Measurements from ENCODE around the gene TMEM175. TPM values are rescaled to one million over a fixed set of nuclear protein-coding genes. Genes with fewer than 3 reads are reported as not detected.

Gene TMEM175
- total RNA-seq, 1 donor from 2014 or later: 18.3 TPM

- H3K36me3 ChIP-seq (ENCODE audit: control insufficient read depth in 3 of 3, insufficient read depth in 3 of 3, low read length in 3 of 3): no peaks in the 10 kb centered on the region
- peaks cover 75 to 85% (median 82%) of the 10 kb centered on the region in 3 donors for H3K27me3 ChIP-seq (ENCODE audit: control insufficient read depth in 3 of 3, insufficient read depth in 3 of 3, low read length in 3 of 3)
- no peak overlapping the region for H3K9ac ChIP-seq (ENCODE audit: low read depth in 1 of 3, low read length in 3 of 3)
- no peaks in the 10 kb centered on the region for H3K9me3 ChIP-seq (ENCODE audit: control insufficient read depth in 3 of 3, low read length in 3 of 3)
- peaks cover 3 to 8% (median 8%) of the 10 kb centered on the region in 3 donors for H3K4me1 ChIP-seq (ENCODE audit: control insufficient read depth in 3 of 3, insufficient read depth in 3 of 3, low read length in 3 of 3)
- H3K27ac ChIP-seq (ENCODE audit: low read depth, low read length): no peak overlapping the region
- no peak overlapping the region for H3K4me3 ChIP-seq (ENCODE audit: low read length in 3 of 3)
Observed at GRCh38 chr4:1003271-1004070, 71.2 kb downstream of the TMEM175 start.

GRCh38 chr4:1004071-1004418 is 71.8 kb downstream of the TMEM175 start:
- Histone ChIP-seq H3K9me3 (ENCODE audit: control insufficient read depth in 3 of 3, low read length in 3 of 3) (no peaks in the 10 kb centered on the region), H3K27me3 (ENCODE audit: control insufficient read depth in 3 of 3, insufficient read depth in 3 of 3, low read length in 3 of 3) (peaks cover 77 to 84% (median 81%) of the 10 kb centered on the region in 3 donors), H3K36me3 (ENCODE audit: control insufficient read depth in 3 of 3, insufficient read depth in 3 of 3, low read length in 3 of 3) (no peaks in the 10 kb centered on the region), H3K9ac (ENCODE audit: low read depth in 1 of 3, low read length in 3 of 3) (no peak overlapping the region), H3K27ac (ENCODE audit: low read depth, low read length) (no peak overlapping the region), H3K4me3 (ENCODE audit: low read length in 3 of 3) (no peak overlapping the region), H3K4me1 (ENCODE audit: control insufficient read depth in 3 of 3, insufficient read depth in 3 of 3, low read length in 3 of 3) (peaks cover 7 to 13% (median 13%) of the 10 kb centered on the region in 3 donors)

- Histone ChIP-seq H3K4me1 (ENCODE audit: control insufficient read depth in 3 of 3, insufficient read depth in 3 of 3, low read length in 3 of 3) (peaks cover 9 to 16% (median 15%) of the 10 kb centered on the region in 3 donors), H3K9me3 (ENCODE audit: control insufficient read depth in 3 of 3, low read length in 3 of 3) (no peaks in the 10 kb centered on the region), H3K27me3 (ENCODE audit: control insufficient read depth in 3 of 3, insufficient read depth in 3 of 3, low read length in 3 of 3) (peaks cover 73 to 79% (median 75%) of the 10 kb centered on the region in 3 donors), H3K9ac (ENCODE audit: low read depth in 1 of 3, low read length in 3 of 3) (peak overlapping the region in 1 of 3 donors; percentile 10), H3K27ac (ENCODE audit: low read depth, low read length) (no peak overlapping the region), H3K4me3 (ENCODE audit: low read length in 3 of 3) (no peak overlapping the region), H3K36me3 (ENCODE audit: control insufficient read depth in 3 of 3, insufficient read depth in 3 of 3, low read length in 3 of 3) (no peaks in the 10 kb centered on the region)
Observed at GRCh38 chr4:1004557-1005485, 72.6 kb downstream of the TMEM175 start.

- Histone ChIP-seq H3K27me3 (ENCODE audit: control insufficient read depth in 3 of 3, insufficient read depth in 3 of 3, low read length in 3 of 3) (peaks cover 54 to 58% (median 54%) of the 10 kb centered on the region in 3 donors), H3K4me3 (ENCODE audit: low read length in 3 of 3) (no peak overlapping the region), H3K36me3 (ENCODE audit: control insufficient read depth in 3 of 3, insufficient read depth in 3 of 3, low read length in 3 of 3) (no peaks in the 10 kb centered on the region), H3K9ac (ENCODE audit: low read depth in 1 of 3, low read length in 3 of 3) (no peak overlapping the region), H3K27ac (ENCODE audit: low read depth, low read length) (no peak overlapping the region), H3K9me3 (ENCODE audit: control insufficient read depth in 3 of 3, low read length in 3 of 3) (no peaks in the 10 kb centered on the region), H3K4me1 (ENCODE audit: control insufficient read depth in 3 of 3, insufficient read depth in 3 of 3, low read length in 3 of 3) (peaks cover 13 to 25% (median 25%) of the 10 kb centered on the region in 3 donors)
Observed at GRCh38 chr4:1006856-1007255, 74.6 kb downstream of the TMEM175 start.

Other genes starting within 250 kb of the TMEM175 start
- gene SLC49A3, start 243.3 kb upstream of the TMEM175 start, total RNA-seq: 4.2 TPM
- 23.0 TPM for gene PCGF3, start 226.6 kb upstream of the TMEM175 start, total RNA-seq
- not detected for gene CPLX1, start 106.3 kb upstream of the TMEM175 start, total RNA-seq
- 19.8 TPM for gene GAK, start 144 bp upstream of the TMEM175 start, total RNA-seq
- gene DGKQ, start 41.1 kb downstream of the TMEM175 start, total RNA-seq: 2.1 TPM
- gene IDUA, start 54.6 kb downstream of the TMEM175 start, total RNA-seq: 1.0 TPM
- gene SLC26A1, start 60.9 kb downstream of the TMEM175 start, total RNA-seq: not detected
- gene FGFRL1, start 79.2 kb downstream of the TMEM175 start, total RNA-seq: 54.3 TPM
- gene RNF212, start 181.1 kb downstream of the TMEM175 start, total RNA-seq: 3.7 TPM
- 29.2 TPM for gene SPON2, start 240.1 kb downstream of the TMEM175 start, total RNA-seq

Data from skeletal muscle tissue (tissue), 4 donors.